ENCODE data around the gene CC2D1B.

CC2D1B gene

GRCh38 chr1:52305417-52306226, 60.4 kb downstream of the CC2D1B start:
- DNase-seq (ENCODE audit: extremely low read depth in 1 of 2, low read depth in 1 of 2), result no peak

Measured in stimulated activated CD8-positive, alpha-beta memory T cell treated with anti-CD3 and anti-CD28 coated beads, Interleukin-7, amount 100 ng/mL, for 48 hours (primary cell).